GM23338 (cell line): Measurements from ENCODE around the gene ANKS1B.

ENCODE experiments used
- CREB1 ChIP-seq: fragments of 250-450 bp; sonication (Bioruptor Pico); IDR thresholded peaks from 2 replicates; pipeline ENCODE4 v1.5.0; 2020; ENCODE audit warnings: low read depth, mild to moderate bottlenecking, moderate library complexity
- CTCF ChIP-seq, 2 experiments: fragments of 200-600 bp in 1 of 2; sonication (generic) in 1 of 2; conservative IDR thresholded peaks; 2 replicates each; pipeline versions ENCODE4 v1.5.1 to v1.6.1; 2016 to 2017; ENCODE audit warnings: antibody characterized with exemption in 2 of 2, low read depth in 2 of 2, mild to moderate bottlenecking in 2 of 2, moderate library complexity in 1 of 2
- EZH2 ChIP-seq: fragments of 200-600 bp; sonication (generic); IDR thresholded peaks from one replicate; pipeline ENCODE4 v1.8.0; 2017; ENCODE audit warnings: antibody characterized with exemption, mild to moderate bottlenecking, low read depth; ENCODE audit not compliant: unreplicated experiment
- EZH2phosphoT487 ChIP-seq: fragments of 200-600 bp; sonication (generic); IDR thresholded peaks from one replicate; pipeline ENCODE4 v1.8.1; 2018; ENCODE audit warnings: antibody characterized with exemption; ENCODE audit not compliant: unreplicated experiment
- JUNB ChIP-seq: IDR thresholded peaks from one replicate; pipeline ENCODE4 v1.6.1; 2016; ENCODE audit warnings: antibody characterized with exemption; ENCODE audit not compliant: unreplicated experiment
- NANOG ChIP-seq: IDR thresholded peaks from 2 replicates; pipeline ENCODE4 v1.6.1; 2016; ENCODE audit warnings: antibody characterized with exemption, borderline replicate concordance
- POLR2AphosphoS5 ChIP-seq: IDR thresholded peaks from 2 replicates; pipeline ENCODE4 v1.6.1; 2016; ENCODE audit warnings: antibody characterized with exemption, low read depth
- REST ChIP-seq: IDR thresholded peaks from one replicate; pipeline ENCODE4 v1.6.1; 2018; ENCODE audit warnings: antibody characterized with exemption; ENCODE audit not compliant: unreplicated experiment
- STAT1 ChIP-seq: IDR thresholded peaks from one replicate; pipeline ENCODE4 v1.6.1; 2016; ENCODE audit warnings: antibody characterized with exemption; ENCODE audit not compliant: unreplicated experiment
- ZNF114 ChIP-seq: fragments of 250-450 bp; sonication (Bioruptor Pico); IDR thresholded peaks from 2 replicates; pipeline ENCODE4 v1.5.0; 2020; ENCODE audit warnings: mild to moderate bottlenecking, moderate library complexity
- ZNF331 ChIP-seq: fragments of 250-450 bp; sonication (Bioruptor Pico); IDR thresholded peaks from 2 replicates; pipeline ENCODE4 v1.5.0; 2020; ENCODE audit warnings: low read depth, mild to moderate bottlenecking, moderate library complexity
- TF ChIP-seq, protein P1 (sequence below): IDR thresholded peaks from 2 replicates; pipeline ENCODE4 v1.6.1; 2016; ENCODE audit warnings: antibody characterized with exemption

DNA sequence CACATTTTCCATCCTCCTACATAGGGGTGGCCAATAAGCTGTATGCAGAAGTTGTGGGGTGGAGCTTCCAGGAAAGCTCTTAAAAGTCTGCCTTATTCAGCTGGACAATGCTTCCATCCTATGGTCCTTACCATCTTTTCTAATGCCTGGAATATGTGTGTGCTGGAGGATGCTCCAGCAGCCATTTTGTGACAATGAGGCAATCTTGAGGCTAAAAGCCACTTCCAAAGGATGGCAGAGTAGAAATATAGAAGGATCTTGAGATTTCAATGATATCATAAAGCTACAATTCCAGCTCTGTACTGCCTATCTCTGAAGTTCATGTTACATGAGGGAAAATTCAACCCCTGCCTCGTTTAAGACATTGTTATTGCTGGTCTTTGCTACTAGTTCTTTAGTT lies 1244.0 kb downstream of the ANKS1B start:
- TF ChIP-seq CTCF (conservative IDR thresholded peaks at IDR 0.05; ENCODE audit: low read depth in 2 of 2), result no peak
- TF ChIP-seq, protein P1, sequence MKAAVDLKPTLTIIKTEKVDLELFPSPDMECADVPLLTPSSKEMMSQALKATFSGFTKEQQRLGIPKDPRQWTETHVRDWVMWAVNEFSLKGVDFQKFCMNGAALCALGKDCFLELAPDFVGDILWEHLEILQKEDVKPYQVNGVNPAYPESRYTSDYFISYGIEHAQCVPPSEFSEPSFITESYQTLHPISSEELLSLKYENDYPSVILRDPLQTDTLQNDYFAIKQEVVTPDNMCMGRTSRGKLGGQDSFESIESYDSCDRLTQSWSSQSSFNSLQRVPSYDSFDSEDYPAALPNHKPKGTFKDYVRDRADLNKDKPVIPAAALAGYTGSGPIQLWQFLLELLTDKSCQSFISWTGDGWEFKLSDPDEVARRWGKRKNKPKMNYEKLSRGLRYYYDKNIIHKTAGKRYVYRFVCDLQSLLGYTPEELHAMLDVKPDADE, result no peak
- TF ChIP-seq ZNF331, result no peak
- no peak for TF ChIP-seq CREB1
- TF ChIP-seq EZH2, result no peak
- no peak for TF ChIP-seq EZH2phosphoT487
- no peak for TF ChIP-seq POLR2AphosphoS5
- no peak for TF ChIP-seq REST
- TF ChIP-seq JUNB, result no peak
- no peak for TF ChIP-seq ZNF114
- no peak for TF ChIP-seq STAT1
- no peak for TF ChIP-seq NANOG
